NCI-H345 (cell line): ENCODE results near the gene THUMPD2.
A peak's percentile ranks its signal among the peaks of the same experiment; 100 is the strongest.
"Not testable (repeated sequence)": the region's sequence is repeated elsewhere in the genome, so short reads cannot be mapped to it uniquely, and the experiment has no call there.

Experiments
- DNase-seq: peaks from one replicate; lab custom pipeline; 2025; lab: John Stamatoyannopoulos, UW

The THUMPD2 gene

GRCh38 chr2:39757156-39757555, 21.9 kb downstream of the THUMPD2 start:
- DNase-seq: no peak

GRCh38 chr2:39755466-39755865, 23.6 kb downstream of the THUMPD2 start:
- no peak for DNase-seq

DNA sequence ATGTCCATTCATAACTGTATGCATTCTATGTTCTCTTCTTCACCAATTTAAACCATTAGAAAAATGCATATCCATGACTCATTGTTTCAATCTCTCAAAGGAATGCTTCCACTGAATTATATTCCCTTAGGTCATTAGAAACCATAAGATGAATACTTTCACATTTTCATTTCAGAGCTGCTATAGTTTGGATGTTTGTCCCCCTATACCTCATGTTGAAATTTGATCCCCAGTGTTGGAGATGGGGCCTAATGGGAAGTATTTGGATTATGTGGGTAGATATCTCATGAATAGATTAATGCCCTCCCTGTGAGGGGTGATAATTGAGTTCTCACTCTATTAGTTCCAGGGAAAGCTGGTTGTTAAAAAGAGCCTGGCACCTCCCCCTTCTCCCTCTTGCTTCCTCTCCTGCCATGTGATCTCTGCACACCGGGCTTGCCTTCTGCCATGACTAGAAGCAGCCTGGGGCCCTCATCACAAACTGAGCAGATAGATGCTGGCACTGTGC, 35.7 kb downstream of the THUMPD2 start:
- DNase-seq: no peak

- DNase-seq: no peak
Measured at GRCh38 chr2:39741871-39742270, 37.2 kb downstream of the THUMPD2 start.

DNA sequence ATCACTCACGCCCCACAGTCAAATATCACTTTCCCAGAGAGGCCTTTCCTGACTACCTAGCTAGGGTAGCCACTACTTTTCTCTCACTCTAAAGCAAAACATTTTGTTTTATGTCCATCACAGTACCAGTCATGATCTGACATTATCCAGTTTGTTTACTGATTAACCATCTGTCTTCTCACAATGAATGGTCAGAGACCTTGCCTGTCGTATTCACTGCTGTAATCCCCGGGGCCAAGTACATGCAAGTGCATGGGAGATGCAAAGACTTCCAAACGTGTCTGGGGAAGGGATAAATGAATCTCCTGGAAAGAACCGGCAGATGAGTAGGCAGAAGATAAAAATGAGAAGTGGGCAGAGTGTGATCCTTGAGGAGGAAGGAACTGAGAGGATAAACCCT, 39.7 kb downstream of the THUMPD2 start:
- no peak for DNase-seq

- no peak for DNase-seq
Measured at GRCh38 chr2:39738936-39739335, 40.1 kb downstream of the THUMPD2 start.

- DNase-seq: no peak
Measured at GRCh38 chr2:39737661-39738060, 41.4 kb downstream of the THUMPD2 start.

DNA sequence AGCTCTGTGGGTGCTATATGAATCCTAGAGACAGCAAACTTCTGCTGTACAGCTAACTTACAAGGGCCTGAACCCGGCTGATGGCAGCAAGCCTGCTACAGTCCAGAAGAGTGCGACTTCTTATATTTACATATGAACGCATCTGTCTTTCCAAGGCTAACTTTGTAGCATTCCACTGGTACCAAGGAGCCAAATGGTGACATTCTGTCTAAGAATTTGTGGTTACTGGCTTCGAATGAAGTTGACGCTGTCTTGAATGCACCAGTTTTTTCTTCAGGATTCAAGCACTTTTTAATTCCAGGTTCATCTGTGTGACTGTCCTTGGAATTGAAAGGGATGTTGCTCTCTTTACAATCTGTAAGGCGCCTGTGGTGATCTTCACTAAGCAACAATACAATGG, 42.4 kb downstream of the THUMPD2 start:
- DNase-seq: no peak

- DNase-seq: no peak
Measured at GRCh38 chr2:39735648-39736047, 43.4 kb downstream of the THUMPD2 start.

DNA sequence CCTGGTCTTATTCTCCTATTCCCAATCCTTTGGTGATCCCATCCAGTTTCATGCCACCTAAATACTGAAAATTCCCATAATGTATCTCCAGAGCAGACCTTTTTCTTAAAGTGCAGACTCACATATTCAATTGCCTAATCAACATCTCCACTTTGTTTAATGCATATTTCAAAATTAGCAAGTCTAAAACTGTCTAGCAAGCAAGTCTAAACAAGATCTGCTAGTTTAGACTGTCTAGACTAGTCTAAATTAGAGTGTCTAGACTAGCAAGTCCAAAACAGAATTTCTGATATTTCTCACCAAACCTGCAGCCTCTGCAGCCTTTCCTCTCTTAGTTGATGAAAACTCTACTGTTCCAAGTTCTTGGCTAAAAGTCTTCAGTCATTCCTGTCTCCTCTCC, 44.6 kb downstream of the THUMPD2 start:
- DNase-seq: no peak

- no peak for DNase-seq
Measured at GRCh38 chr2:39733070-39733674, 45.9 kb downstream of the THUMPD2 start.

GRCh38 chr2:39732482-39732881, 46.6 kb downstream of the THUMPD2 start:
- peak; percentile 47 for DNase-seq

DNA sequence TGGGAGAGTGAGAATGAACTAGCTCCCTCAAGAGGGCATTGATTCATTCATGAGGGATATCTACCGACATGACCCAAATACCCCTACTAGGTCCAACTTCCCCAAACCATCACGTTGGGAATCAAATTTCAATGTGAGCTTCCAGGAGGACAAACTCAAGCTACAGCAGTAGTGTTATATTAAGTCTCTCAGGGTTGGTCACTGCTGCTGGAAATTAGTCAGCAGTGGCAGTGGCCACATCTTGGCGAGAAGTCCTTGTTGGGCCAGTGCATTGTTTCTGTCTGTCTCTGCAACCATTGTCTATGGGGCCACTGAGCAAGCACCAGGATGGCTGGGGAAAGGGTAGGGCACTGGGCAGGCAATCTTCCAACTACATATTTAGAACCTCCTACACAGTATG, 47.5 kb downstream of the THUMPD2 start:
- no peak for DNase-seq

DNA sequence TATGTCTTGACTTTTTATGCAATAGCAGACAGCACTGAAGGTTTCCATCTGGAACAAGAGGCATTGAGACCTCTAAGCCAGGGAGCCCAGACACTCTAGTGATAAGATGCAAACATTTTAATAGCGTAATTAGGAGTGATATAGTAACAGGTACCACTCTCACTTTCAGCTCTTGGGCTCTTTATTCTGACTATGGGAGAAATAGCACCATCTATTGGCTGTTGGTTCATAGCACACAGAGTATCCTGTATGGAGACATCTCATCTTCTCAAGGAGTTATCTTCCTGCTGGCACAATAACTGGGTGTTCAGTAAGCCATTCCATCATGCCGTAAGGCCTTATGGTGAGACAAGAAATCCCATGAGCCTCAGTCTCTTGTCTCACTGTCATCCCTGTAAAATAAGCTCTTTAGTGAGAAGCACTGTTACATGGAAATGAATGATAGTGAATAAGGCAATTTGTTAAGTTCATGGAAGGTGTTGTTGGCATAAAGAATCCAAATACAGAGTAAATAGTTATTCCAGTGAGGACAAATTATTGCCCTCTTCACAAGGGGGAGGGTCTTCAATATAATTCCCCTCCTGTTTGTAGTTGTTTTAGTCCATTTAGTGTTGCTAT, 48.3 kb downstream of the THUMPD2 start:
- DNase-seq: peak; percentile 57

GRCh38 chr2:39730276-39730675, 48.8 kb downstream of the THUMPD2 start:
- no peak for DNase-seq

- DNase-seq: peak; percentile 16
Measured at GRCh38 chr2:39728941-39729351, 50.1 kb downstream of the THUMPD2 start.

- DNase-seq: not testable (repeated sequence)
Measured at GRCh38 chr2:39728085-39728484, 51.0 kb downstream of the THUMPD2 start.

GRCh38 chr2:39725401-39725800, 53.7 kb downstream of the THUMPD2 start:
- DNase-seq: no peak

- DNase-seq: no peak
Measured at GRCh38 chr2:39724828-39725144, 54.3 kb downstream of the THUMPD2 start.

DNA sequence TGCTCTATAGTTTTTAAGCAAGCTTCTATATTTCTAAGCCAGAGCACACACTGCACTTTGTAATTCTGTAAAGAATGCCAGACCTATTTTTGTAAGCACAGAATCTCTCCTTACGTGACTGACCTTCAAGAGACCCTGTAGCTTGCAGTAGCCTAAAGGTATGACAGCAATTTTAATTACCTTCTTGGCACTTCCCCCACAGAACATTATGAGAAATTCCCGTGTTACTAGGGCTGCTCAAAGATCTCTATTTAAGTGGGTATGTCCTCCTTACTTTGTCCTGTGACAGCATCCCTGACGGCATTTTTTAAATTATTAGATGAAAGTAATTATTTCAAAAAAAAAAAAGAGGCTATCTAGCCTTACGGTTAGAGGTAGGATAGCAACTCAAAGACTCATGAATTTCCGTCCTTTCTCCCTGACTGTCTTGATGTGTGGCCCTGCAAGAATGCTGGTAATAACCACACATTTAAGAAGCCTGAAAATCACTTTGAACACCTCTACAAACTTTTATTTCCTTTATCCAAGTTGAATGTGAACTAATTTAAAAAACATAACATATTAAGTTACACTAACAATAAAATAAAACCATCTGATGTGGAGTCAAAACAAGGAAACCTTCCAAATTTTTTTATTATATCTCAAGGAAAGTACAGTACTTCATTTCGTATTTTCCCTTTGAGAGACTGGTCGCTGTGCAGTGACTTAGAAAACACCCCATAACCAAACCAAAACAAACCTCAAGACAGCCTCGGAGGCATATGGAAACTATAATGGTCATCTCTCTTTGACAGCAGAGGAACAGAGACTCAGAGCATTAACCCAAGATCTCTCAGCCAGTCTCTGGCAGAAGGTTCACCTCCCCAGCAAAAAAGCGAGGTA, 54.9 kb downstream of the THUMPD2 start:
- no peak for DNase-seq

DNA sequence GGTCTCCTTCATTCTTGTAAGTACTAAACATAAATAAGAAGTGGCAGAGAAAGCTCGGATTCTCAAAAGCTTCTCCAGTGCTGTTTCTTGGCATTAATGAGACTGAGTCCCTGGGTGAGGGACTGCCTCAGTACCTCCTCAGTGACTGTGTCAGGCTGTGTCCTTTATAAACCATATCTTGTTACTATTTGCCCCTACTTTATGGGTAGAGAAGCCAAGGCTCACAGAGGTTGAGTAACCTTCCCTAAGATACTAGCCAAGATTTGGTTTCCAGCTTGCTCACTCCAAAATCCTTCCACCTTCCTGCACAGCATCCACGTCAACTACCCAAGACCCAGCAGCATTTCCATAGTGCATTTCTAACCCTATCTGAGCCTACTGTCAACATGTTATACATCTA, 55.6 kb downstream of the THUMPD2 start:
- no peak for DNase-seq

DNA sequence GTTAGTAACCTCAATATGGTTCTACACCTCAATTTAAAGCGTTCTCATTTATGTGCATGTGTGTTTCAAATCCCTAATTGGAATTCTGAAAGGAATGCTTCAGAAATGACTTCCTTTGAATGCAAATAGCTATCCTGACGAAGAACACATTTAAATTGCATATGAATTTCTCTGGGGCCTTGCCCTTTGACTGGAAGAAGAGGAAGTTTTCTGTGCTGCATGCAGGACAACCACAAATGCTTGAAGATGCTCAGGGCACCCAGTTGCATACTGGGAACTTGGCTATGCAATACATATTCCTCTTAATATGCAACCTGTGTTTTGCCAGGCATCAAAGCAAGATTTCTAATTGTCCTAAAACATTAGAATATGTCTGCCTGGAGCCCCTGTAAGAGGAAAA, 58.1 kb downstream of the THUMPD2 start:
- DNase-seq: no peak

DNA sequence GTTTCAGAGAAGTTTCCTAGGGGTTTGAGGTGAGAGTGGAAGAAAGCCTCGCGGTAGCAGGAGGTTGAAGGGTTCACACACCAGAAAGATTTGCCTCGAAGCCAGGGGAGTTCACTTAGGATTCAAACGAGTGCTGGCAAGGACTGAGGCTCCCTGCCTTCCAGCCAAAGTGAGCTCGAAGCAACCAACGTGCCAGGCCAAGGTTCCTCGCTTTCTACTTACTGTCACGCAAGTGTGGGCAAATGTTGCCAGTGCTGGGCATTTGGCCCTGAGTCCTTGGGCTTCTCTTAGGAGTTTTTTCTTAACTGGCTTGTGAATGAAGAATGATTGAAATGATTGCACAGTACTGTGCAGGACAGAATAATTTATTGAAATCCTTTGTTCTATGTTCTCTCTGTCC, 59.7 kb downstream of the THUMPD2 start:
- no peak for DNase-seq
